Motor neuron (in vitro differentiated cells): ENCODE data around the gene PDE8A. TPM values are rescaled to one million over a fixed set of nuclear protein-coding genes. Genes with fewer than 3 reads are reported as not detected.
"Not testable (repeated sequence)": the region's sequence is repeated elsewhere in the genome, so short reads cannot be mapped to it uniquely, and the experiment has no call there.

Experiments
- ATAC-seq, 8 experiments: fragments of 200-7000 bp; cut with Tn5 transposase; replicated peaks in 6 of 8; 2 replicates each; pipeline ENCODE4 v1.8.0; 2021; ENCODE audit warnings: mild to moderate bottlenecking in 8 of 8, moderate library complexity in 8 of 8
- H3K27ac ChIP-seq, 2 donors: fragments of 250-450 bp; sonication (Bioruptor Pico); 2 replicates each; pipeline ENCODE4 v1.9.0; 2021; ENCODE audit warnings: antibody characterized with exemption in 2 of 2, mild to moderate bottlenecking in 2 of 2, moderate library complexity in 1 of 2
- H3K4me1 ChIP-seq, 2 donors: fragments of 250-450 bp; sonication (Bioruptor Pico); replicated peaks in 1 of 2; 2 replicates each; pipeline ENCODE4 v1.6.1; 2021; ENCODE audit warnings: antibody characterized with exemption in 2 of 2, mild to moderate bottlenecking in 2 of 2, moderate library complexity in 1 of 2
- H3K4me3 ChIP-seq, 5 donors: fragments of 250-450 bp; sonication (Bioruptor Pico); 2 replicates each; pipeline ENCODE4 v1.9.0; 2021; ENCODE audit warnings: antibody characterized with exemption in 5 of 5, mild to moderate bottlenecking in 5 of 5, moderate library complexity in 4 of 5
- WGBS, 10 experiments: fragments of 450-650 bp; shearing (Covaris generic); methylation state at CpG; one replicate each; pipeline ENCODE4 v1.0.0; 2022; 5-methylcytosine and 5-hydroxymethylcytosine counted together
- in situ Hi-C, 9 experiments: fragments of 400-800 bp; cut with MboI; loops; one replicate each; pipeline ENCODE4 v1.15.0; 2021; ENCODE audit warnings: low sequenced_read_pairs in 9 of 9, low pct_unique_long_range_greater_than_20kb in 2 of 9; ENCODE audit not compliant: unreplicated experiment in 9 of 9
- total RNA-seq, 8 experiments: library from RNA; unstranded; fragments of 300-600 nt; gene quantifications; 2 replicates each; pipeline versions ENCODE4 v1.2.3 to v1.2.4, GENCODE V29; 2022

Gene PDE8A
- total RNA-seq, 8 experiments from 2014 or later, result 6.2 to 81.4 (median 28.2) TPM

DNA sequence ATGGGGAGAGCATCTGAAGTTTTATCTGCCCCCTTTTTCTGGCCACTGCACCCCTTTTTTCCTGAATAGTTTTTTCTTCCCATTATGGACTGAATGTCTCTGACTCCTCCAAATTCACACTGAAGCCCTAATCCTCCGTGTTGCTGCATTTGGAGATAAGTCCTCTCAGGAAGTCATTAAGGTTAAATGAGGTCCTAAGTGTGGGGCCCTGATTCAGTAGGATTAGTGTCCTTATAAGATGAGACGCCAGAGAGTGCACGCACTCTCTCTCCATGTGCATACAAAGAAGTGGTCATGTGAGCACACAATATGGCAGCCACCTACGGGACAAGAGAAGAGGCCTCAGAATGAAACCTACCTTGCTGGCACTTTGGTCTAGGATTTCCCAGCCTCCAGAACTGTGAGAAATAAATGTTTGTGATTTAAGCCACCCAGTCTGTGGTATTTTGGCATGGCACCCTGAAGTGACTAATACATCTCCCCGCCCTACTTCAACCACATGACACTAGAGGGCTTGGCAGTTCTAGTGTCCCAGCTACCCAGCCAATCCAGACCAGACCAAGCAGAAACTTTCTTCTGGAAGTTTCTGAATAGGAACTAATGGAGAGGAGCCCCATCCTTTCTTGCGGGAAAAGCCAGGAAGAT lies 191.3 kb downstream of the PDE8A start:
- H3K4me3 ChIP-seq, result no peak overlapping the region
- in situ Hi-C loops, result no loop called here
- no peaks in the 10 kb centered on the region for H3K4me1 ChIP-seq
- WGBS, 10 experiments, result 19 to 100% (median 73%) methylated on average over 1 to 4 of the region's 6 CpGs; no CpG with 5 or more reads in 2 of the 10 experiments
- no peak overlapping the region for H3K27ac ChIP-seq
- no peak for ATAC-seq

DNA sequence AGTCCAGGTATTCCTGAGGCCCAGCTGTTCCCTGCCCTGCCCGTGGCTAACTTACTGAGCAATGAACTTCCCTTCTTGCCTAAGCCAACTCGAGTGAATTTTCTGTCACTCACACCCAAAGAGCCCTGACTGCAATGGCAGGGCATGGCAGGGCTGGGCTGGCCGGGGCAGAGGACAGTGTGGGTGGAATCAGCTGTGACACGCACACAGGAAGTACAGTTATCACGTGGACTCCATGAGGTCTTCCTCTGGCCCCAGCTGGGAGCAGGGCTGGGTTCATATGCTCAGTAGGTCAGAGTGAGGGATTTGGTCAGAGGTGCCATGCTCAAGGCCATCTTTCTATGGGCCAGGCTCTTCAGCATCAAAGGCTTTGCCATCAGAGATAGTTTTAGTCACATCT lies 192.0 kb downstream of the PDE8A start:
- H3K27ac ChIP-seq, ATAC-seq, in situ Hi-C loops, H3K4me1 ChIP-seq, H3K4me3 ChIP-seq: not testable (repeated sequence)
- WGBS, 10 experiments, result no CpG with 5 or more reads among the region's 5 CpGs

DNA sequence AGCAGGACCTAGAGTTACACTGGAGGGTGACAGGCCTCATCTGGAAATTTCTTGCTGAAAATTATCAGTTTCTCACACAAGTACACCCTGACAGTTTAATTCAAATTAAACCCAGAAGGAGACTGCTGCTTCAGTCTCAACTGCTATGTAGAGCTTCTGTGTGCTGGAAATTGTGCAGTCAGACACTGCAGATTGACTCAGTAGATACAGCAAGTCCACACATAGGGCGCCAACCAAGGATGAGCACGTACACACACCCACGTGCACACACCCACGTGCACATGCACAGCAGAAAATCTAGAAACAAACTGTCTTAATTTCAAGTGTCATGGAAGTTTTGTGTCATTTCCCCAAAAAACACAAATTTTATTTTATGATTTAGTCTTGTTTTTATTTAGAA lies 192.9 kb downstream of the PDE8A start:
- in situ Hi-C loops, result no loop called here
- Histone ChIP-seq H3K4me3 (no peak overlapping the region), H3K4me1 (no peaks in the 10 kb centered on the region), H3K27ac (no peak overlapping the region)
- no peak for ATAC-seq
- 40 to 91% (median 85%) methylated on average over 1 to 4 of the region's 4 CpGs; no CpG with 5 or more reads in 2 of the 10 experiments for WGBS, 10 experiments

DNA sequence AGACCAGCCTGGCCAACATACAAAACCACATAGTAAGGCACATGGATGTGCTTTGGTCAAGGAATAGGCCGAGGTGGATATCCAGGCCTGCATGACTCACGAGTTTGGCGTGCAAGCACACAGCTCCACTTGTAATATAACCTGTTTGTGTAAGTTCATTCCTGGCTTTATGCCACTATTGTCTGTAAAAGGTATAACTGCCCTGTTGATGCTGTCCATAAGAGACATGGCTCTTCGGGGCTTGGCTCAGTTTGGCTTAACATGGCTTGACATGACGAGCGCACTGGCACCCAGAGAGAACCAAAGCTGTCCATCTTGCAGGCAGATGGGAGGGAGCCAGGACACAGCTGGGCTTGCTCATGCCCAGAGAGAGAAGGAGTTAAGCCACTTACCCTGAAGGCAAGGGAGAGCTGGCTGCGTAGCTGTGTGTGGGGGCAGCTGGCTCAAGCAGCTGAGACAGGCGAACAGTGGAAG lies 195.4 kb downstream of the PDE8A start:
- in situ Hi-C loops, H3K4me1 ChIP-seq: not testable (repeated sequence)

DNA sequence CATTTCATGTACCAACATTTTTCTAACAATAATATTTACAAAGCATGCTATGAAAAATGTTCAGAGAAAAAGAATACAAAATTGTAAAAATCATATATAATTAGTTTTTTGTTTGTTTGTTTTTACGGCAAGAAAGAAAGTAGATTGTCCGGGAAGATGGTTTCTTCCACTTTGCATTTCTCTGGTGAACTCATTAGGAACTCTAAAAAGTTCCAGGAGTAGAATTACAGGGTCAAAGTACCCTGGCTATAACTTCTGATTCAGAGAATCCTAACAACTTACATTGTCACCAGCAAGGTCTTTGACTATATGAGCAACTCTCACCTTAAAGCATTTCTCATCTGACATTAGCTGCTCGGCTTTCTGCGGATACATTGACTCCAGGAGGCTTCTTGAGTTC lies 196.7 kb downstream of the PDE8A start:
- no peaks in the 10 kb centered on the region for H3K4me1 ChIP-seq
- no peak overlapping the region for H3K4me3 ChIP-seq
- in situ Hi-C loops, result no loop called here
- 79 to 100% (median 93%) methylated on average over 1 to 4 of the region's 4 CpGs; no CpG with 5 or more reads in 2 of the 10 experiments for WGBS, 10 experiments
- no peak for ATAC-seq
- H3K27ac ChIP-seq, result no peak overlapping the region

More for the DNA sequence above, 195.4 kb downstream of the PDE8A start:
- not testable (repeated sequence) for H3K27ac ChIP-seq, H3K4me3 ChIP-seq
- ATAC-seq, result peak in 5 of 8 experiments; percentile 41 to 93 (median 69)
- 80 to 100% (median 86%) methylated on average over 1 to 6 of the region's 8 CpGs; no CpG with 5 or more reads in 6 of the 10 experiments for WGBS, 10 experiments

DNA sequence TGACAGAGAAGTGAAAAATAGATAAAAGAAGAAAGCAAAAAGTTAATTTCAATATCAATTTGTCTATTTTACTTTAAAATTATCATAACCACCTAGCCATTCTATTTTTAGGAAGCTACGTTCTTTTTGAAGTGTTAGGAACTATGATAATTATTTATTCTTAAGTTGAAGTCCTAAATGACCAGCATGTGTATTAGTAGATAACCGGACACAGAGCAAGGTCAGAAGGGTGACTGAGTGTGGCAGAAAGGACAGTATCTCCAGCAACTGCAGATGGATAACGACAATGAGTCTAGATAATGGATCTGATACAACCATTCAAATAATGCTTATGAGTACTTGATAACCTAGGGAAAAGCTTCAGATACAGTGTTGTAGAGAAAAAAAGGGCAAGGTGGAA lies 198.0 kb downstream of the PDE8A start:
- no peak overlapping the region for H3K4me3 ChIP-seq
- no peaks in the 10 kb centered on the region for H3K4me1 ChIP-seq
- in situ Hi-C loops, result no loop called here
- no peak overlapping the region for H3K27ac ChIP-seq
- ATAC-seq, result no peak
- WGBS, 10 experiments, result 14 to 94% (median 64%) methylated on average over 1 to 3 of the region's 3 CpGs

DNA sequence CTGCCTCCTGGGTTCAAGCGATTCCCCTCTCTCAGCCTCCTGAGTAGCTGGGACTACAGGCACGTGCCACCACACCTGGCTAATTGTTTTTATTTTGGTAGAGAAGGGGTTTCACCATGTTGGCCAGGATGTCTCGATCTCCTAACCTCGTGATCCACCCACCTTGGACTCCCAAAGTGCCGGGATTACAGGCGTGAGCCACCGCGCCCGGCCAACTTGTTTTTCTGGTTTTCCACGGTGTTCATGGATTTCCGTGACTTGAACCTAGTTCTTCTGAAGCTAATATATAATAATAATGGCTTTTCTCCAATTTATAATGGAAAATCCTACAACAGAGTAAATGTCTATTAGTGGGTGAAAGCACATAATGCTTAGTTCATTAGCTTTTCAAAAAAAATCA lies 203.7 kb downstream of the PDE8A start:
- 79 to 100% (median 100%) methylated on average over 1 to 9 of the region's 11 CpGs; no CpG with 5 or more reads in 3 of the 10 experiments for WGBS, 10 experiments
- ATAC-seq, in situ Hi-C loops: not testable (repeated sequence)

DNA sequence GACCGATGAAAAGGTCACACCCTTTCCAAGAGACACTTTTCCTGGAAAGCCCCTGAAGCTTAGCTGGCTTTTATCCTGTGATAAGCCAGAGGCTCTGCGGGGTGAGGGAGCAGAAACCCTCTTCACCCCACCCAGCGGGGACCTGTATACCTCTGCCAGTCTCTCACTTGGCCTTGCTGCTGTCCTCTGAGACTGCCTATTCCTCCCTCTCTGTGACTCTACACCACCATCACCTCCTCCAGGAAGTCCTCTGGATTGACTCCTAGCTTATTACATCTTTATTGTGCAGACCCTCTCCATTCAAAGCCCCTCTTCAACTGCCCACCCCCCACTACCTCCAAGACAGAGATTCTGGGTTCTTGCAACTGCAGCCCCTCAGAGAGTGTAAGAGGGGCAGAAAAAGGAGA lies 206.5 kb downstream of the PDE8A start:
- H3K4me3 ChIP-seq, H3K4me1 ChIP-seq, ATAC-seq, in situ Hi-C loops, H3K27ac ChIP-seq: not testable (repeated sequence)
- WGBS, 10 experiments, result no CpG with 5 or more reads among the region's 3 CpGs

More for the DNA sequence above, 203.7 kb downstream of the PDE8A start:
- not testable (repeated sequence) for H3K27ac ChIP-seq, H3K4me3 ChIP-seq, H3K4me1 ChIP-seq

Other genes starting within 250 kb of the PDE8A start
- gene ZNF592, start 233.3 kb upstream of the PDE8A start, total RNA-seq, result 10 to 100 TPM in 5 of 8 experiments, 1 to 10 TPM in 3; 5.7 to 14.6 (median 11.1) TPM
- 1 to 10 TPM in 1 of 8 experiments, under 1 TPM in 7; 0.16 to 1.4 (median 0.64) TPM for gene ALPK3, start 164.5 kb upstream of the PDE8A start, total RNA-seq
- gene SLC28A1, start 97.2 kb upstream of the PDE8A start, total RNA-seq, result under 1 TPM in 3 of 8 experiments, not detected in 5; 0.05 to 0.14 (median 0.14) TPM